GM12878 (cell line): ENCODE measurements around the gene NELL1. TPM values are rescaled to one million over a fixed set of nuclear protein-coding genes. Genes with fewer than 3 reads are reported as not detected.

Experiments used
- ATAC-seq: fragments of 200-7000 bp; cut with Tn5 transposase; 3 replicates; pipeline ENCODE4 v1.9.1; 2020; ENCODE audit warnings: mild to moderate bottlenecking, moderate library complexity
- BruUV-seq: library from RNA; stranded (reverse); fragments of 400-500 nt; replicated peaks from 2 replicates; lab custom pipeline; 2021; lab: Mats Ljungman, UMichigan
- CTCF ChIA-PET: fragments of 300-600 bp; sonication (Branson Sonifier 250); formaldehyde crosslinking; extraction: SDS; loops from one replicate; lab custom pipeline; 2021; ENCODE audit warnings: inconsistent platforms; lab: Yijun Ruan, JAX
- POLR2A ChIA-PET: fragments of 350-600 bp; formaldehyde crosslinking; extraction: SDS; loops from one replicate; lab custom pipeline; 2021; ENCODE audit warnings: inconsistent platforms; lab: Charles Lee
- RAD21 ChIA-PET: fragments of 300-600 bp; sonication (Branson Sonifier 250); formaldehyde crosslinking; loops from one replicate; lab custom pipeline; 2023; ENCODE audit warnings: antibody characterized with exemption; ENCODE audit not compliant: unreplicated experiment; lab: Charles Lee
- SMC1A ChIA-PET: fragments of 300-600 bp; sonication (Branson Sonifier 250); formaldehyde crosslinking; loops from one replicate; lab custom pipeline; 2023; ENCODE audit not compliant: unreplicated experiment, uncharacterized antibody; lab: Charles Lee
- DNase-seq: peaks from one replicate; pipeline ENCODE4 v3.0.0-alpha.2; 2011; ENCODE audit warnings: low read depth, low spot score
- FAIRE-seq: peaks from 3 replicates; lab custom pipeline; 2011; peaks lifted over from hg19 to GRCh38; lab: Jason Lieb, UNC
- H2AFZ ChIP-seq: 2 replicates; pipeline ENCODE4 v1.6.0; 2011; ENCODE audit warnings: low read depth, low read length, control low read depth; ENCODE audit not compliant: control insufficient read depth
- H3K27ac ChIP-seq: 2 replicates; pipeline ENCODE4 v1.5.1; 2011; ENCODE audit warnings: control low read depth; ENCODE audit not compliant: control insufficient read depth, insufficient read depth
- H3K27me3 ChIP-seq, 2 experiments: replicated peaks in 1 of 2; 2 replicates each; pipeline versions ENCODE4 v1.6.0 to v1.6.1; 2011; ENCODE audit warnings: low read length in 1 of 2; ENCODE audit not compliant: control insufficient read depth in 2 of 2, insufficient read depth in 2 of 2
- H3K36me3 ChIP-seq, 2 experiments: 2 replicates each; pipeline ENCODE4 v1.5.1; 2011; ENCODE audit warnings: low read length in 1 of 2; ENCODE audit not compliant: control insufficient read depth in 2 of 2, insufficient read depth in 2 of 2
- H3K4me1 ChIP-seq: 2 replicates; pipeline ENCODE4 v1.6.1; 2011; ENCODE audit warnings: mild to moderate bottlenecking, low read length, moderate library complexity, mixed read lengths; ENCODE audit not compliant: control insufficient read depth, insufficient read depth
- H3K4me2 ChIP-seq: 2 replicates; pipeline ENCODE4 v1.6.0; 2011; ENCODE audit warnings: control low read depth; ENCODE audit not compliant: control insufficient read depth, insufficient read depth
- H3K4me3 ChIP-seq: fragments of 200-600 bp; sonication (generic); 2 replicates; pipeline ENCODE4 v1.5.1; 2016
- H3K79me2 ChIP-seq: 2 replicates; pipeline ENCODE4 v1.6.0; 2011; ENCODE audit warnings: low read length; ENCODE audit not compliant: control insufficient read depth, insufficient read depth
- H3K9ac ChIP-seq: 2 replicates; pipeline ENCODE4 v1.8.0; 2011; ENCODE audit warnings: low read length, control low read depth, mixed read lengths; ENCODE audit not compliant: control insufficient read depth, insufficient read depth
- H3K9me3 ChIP-seq: replicated peaks from 3 replicates; pipeline ENCODE4 v1.5.1; 2011; ENCODE audit warnings: mild to moderate bottlenecking, low read length; ENCODE audit not compliant: control insufficient read depth, insufficient read depth
- H4K20me1 ChIP-seq: 2 replicates; pipeline ENCODE4 v1.6.0; 2011; ENCODE audit not compliant: control insufficient read depth, insufficient read depth
- BACH1 ChIP-seq: fragments of 450-650 bp; IDR thresholded peaks from 2 replicates; pipeline ENCODE4 v1.6.1; 2017; ENCODE audit warnings: mild to moderate bottlenecking, borderline replicate concordance
- CBX5 ChIP-seq: sonication (generic); IDR thresholded peaks from 2 replicates; pipeline ENCODE4 v1.6.1; 2016; ENCODE audit warnings: low read depth, moderate library complexity, mild to moderate bottlenecking, inconsistent platforms
- CHD2 ChIP-seq: IDR thresholded peaks from 2 replicates; pipeline ENCODE4 v1.6.1; 2011; ENCODE audit warnings: low read depth, low read length, improper control_type of control experiment, borderline replicate concordance
- FOXK2 ChIP-seq: fragments of 450-650 bp; IDR thresholded peaks from 2 replicates; pipeline ENCODE4 v1.6.1; 2017; ENCODE audit warnings: mild to moderate bottlenecking, moderate library complexity
- IRF5 ChIP-seq: fragments of 450-650 bp; IDR thresholded peaks from 2 replicates; pipeline ENCODE4 v1.6.1; 2017; ENCODE audit warnings: borderline replicate concordance
- NBN ChIP-seq: fragments of 450-650 bp; IDR thresholded peaks from 2 replicates; pipeline ENCODE4 v1.6.1; 2016
- PAX5 ChIP-seq: IDR thresholded peaks from 2 replicates; pipeline ENCODE4 v1.6.1; 2011; ENCODE audit warnings: low read depth, low read length, borderline replicate concordance
- REST ChIP-seq: IDR thresholded peaks from 2 replicates; pipeline ENCODE4 v1.6.1; 2012; ENCODE audit warnings: mild to moderate bottlenecking, low read depth, low read length
- SRF ChIP-seq, 2 experiments: IDR thresholded peaks; 2 replicates each; pipeline ENCODE4 v1.6.1; 2011; ENCODE audit warnings: low read depth in 2 of 2, low read length in 2 of 2, mild to moderate bottlenecking in 1 of 2, moderate library complexity in 1 of 2
- ZNF274 ChIP-seq: IDR thresholded peaks from one replicate; pipeline ENCODE4 v1.8.0; 2011; ENCODE audit not compliant: insufficient read length, insufficient read depth
- WGBS: methylation state at CpG from one replicate; pipeline ENCODE4 v1.1.6; 2016; ENCODE audit warnings: low lambda C conversion rate; ENCODE audit not compliant: insufficient replicate concordance, insufficient coverage; ENCODE audit errors: missing lambda C conversion rate; 5-methylcytosine and 5-hydroxymethylcytosine counted together
- in situ Hi-C: fragments of 300-500 bp; cut with MboI; formaldehyde crosslinking; loops from 9 replicates; pipeline ENCODE4 v1.14.3; 2018; ENCODE audit warnings: mixed read lengths
- intact Hi-C: fragments of 100-400 bp; cut with micrococcal nuclease; formaldehyde crosslinking; loops from one replicate; pipeline ENCODE4 v1.14.2; 2022; ENCODE audit not compliant: unreplicated experiment
- polyA plus RNA-seq, 11 experiments: library from polyadenylated mRNA; depleted of rRNA in 4 of 11; unstranded in 6 of 11; stranded (reverse) in 5 of 11; fragments of >200 nt; fragmentation: Nextera tagmentation in 4 of 11; fragmentation: Illumina TruSeq in 1 of 11; extraction: Ambion mirVana in 4 of 11; extraction: Trizol in 1 of 11; gene quantifications; 1 replicate in 1 of 11; 2 replicates in 10 of 11; pipeline versions ENCODE4 v1.2.1 to v1.2.3, GENCODE V29; 2011 to 2016; ENCODE audit warnings: inconsistent platforms in 2 of 11, missing spikeins in 2 of 11, low read depth in 1 of 11
- total RNA-seq, 4 experiments: library from RNA; depleted of rRNA in 3 of 4; stranded (reverse); fragments of >200 nt in 3 of 4; fragmentation: Illumina TruSeq in 1 of 4; extraction: Trizol in 1 of 4; gene quantifications; 2 replicates each; pipeline versions ENCODE4 v1.2.1 to v1.2.3, GENCODE V29; 2013 to 2021
- TF ChIP-seq, protein P1 (sequence below): fragments of 450-650 bp; IDR thresholded peaks from 2 replicates; pipeline ENCODE4 v1.6.1; 2017; ENCODE audit warnings: mild to moderate bottlenecking, low read depth, inconsistent platforms; ENCODE audit not compliant: poor library complexity, severe bottlenecking

The NELL1 gene
- total and polyA plus RNA-seq, 10 of the 15 experiments (the other 5 are each of a cell fraction or from before 2014, with no cell fraction given) = 0.02 to 0.12 TPM; not detected in 8

GRCh38 chr11:20790622-20791021 is 121.2 kb downstream of the NELL1 start:
- H3K27me3 ChIP-seq = no peaks in the 10 kb centered on the region
- ChIA-PET POLR2A (no interaction called here), SMC1A (no interaction called here), RAD21 (no interaction called here), CTCF (no interaction called here)
- no peaks in the 10 kb centered on the region for H3K36me3 ChIP-seq
- H3K27ac ChIP-seq = no peak overlapping the region
- no peaks in the 10 kb centered on the region for H3K79me2 ChIP-seq
- no peak overlapping the region for H3K4me2 ChIP-seq
- FAIRE-seq = no peak
- DNase-seq = no peak
- no peak overlapping the region for H3K4me3 ChIP-seq
- no peak for TF ChIP-seq FOXK2
- TF ChIP-seq CHD2 = no peak
- no peak for TF ChIP-seq PAX5
- ATAC-seq = no peak
- no peak overlapping the region for H3K9ac ChIP-seq
- H3K4me1 ChIP-seq = no peaks in the 10 kb centered on the region
- in situ Hi-C loops (no loop called here), intact Hi-C loops (no loop called here)
- H2AFZ ChIP-seq = no peak overlapping the region
- H4K20me1 ChIP-seq = no peaks in the 10 kb centered on the region
- BruUV-seq = no TSS peak
- WGBS = 35% methylated on average over 7 of the region's 7 CpGs
- H3K9me3 ChIP-seq = no peaks in the 10 kb centered on the region

- H3K4me1 ChIP-seq = no peaks in the 10 kb centered on the region
- no peak for TF ChIP-seq ZNF274
- TF ChIP-seq NBN = no peak
- TF ChIP-seq IRF5 = no peak
- no peak for TF ChIP-seq BACH1
- TF ChIP-seq REST = no peak
- TF ChIP-seq, protein P1, sequence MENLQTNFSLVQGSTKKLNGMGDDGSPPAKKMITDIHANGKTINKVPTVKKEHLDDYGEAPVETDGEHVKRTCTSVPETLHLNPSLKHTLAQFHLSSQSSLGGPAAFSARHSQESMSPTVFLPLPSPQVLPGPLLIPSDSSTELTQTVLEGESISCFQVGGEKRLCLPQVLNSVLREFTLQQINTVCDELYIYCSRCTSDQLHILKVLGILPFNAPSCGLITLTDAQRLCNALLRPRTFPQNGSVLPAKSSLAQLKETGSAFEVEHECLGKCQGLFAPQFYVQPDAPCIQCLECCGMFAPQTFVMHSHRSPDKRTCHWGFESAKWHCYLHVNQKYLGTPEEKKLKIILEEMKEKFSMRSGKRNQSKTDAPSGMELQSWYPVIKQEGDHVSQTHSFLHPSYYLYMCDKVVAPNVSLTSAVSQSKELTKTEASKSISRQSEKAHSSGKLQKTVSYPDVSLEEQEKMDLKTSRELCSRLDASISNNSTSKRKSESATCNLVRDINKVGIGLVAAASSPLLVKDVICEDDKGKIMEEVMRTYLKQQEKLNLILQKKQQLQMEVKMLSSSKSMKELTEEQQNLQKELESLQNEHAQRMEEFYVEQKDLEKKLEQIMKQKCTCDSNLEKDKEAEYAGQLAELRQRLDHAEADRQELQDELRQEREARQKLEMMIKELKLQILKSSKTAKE = no peak
- no peak for TF ChIP-seq SRF (IDR thresholded peaks at IDR 0.05; ENCODE audit: low read depth in 2 of 2, low read length in 2 of 2)
- TF ChIP-seq CBX5 = no peak
Observed at GRCh38 chr11:20795005-20795404, 125.6 kb downstream of the NELL1 start.

More at GRCh38 chr11:20795005-20795404, 125.6 kb downstream of the NELL1 start:
- H3K27ac ChIP-seq = no peak overlapping the region
- no peaks in the 10 kb centered on the region for H3K79me2 ChIP-seq
- H3K9me3 ChIP-seq = no peaks in the 10 kb centered on the region
- DNase-seq = no peak
- SMC1A ChIA-PET = no interaction called here
- H3K9ac ChIP-seq = no peak overlapping the region
- RAD21 ChIA-PET = no interaction called here
- whole genome bisulfite sequencing = 0% methylated on average over 3 of the region's 3 CpGs
- CTCF ChIA-PET = interaction anchor here (0.7 kb wide), 1 partner anchor 127 kb away, joined by 4 read pairs; no protein-coding TSS in a partner anchor
- BruUV-seq = no TSS peak
- in situ Hi-C loops = no loop called here
- intact Hi-C loops = no loop called here
- no peak for FAIRE-seq
- no peaks in the 10 kb centered on the region for H4K20me1 ChIP-seq
- POLR2A ChIA-PET = no interaction called here
- no peak overlapping the region for H3K4me3 ChIP-seq
- H3K36me3 ChIP-seq = no peaks in the 10 kb centered on the region
- no peak for ATAC-seq
- no peaks in the 10 kb centered on the region for H3K27me3 ChIP-seq
- H2AFZ ChIP-seq = no peak overlapping the region
- H3K4me2 ChIP-seq = no peak overlapping the region
